ENCODE data around the gene CAMK1D.

- TF ChIP-seq CTCF (IDR thresholded peaks at IDR 0.05) (no peak), POLR2A (IDR thresholded peaks at IDR 0.05) (no peak), POLR2AphosphoS5 (IDR thresholded peaks at IDR 0.05) (no peak), EP300 (IDR thresholded peaks at IDR 0.05; ENCODE audit: low read depth) (no peak)
Observed at GRCh38 chr10:12540341-12540781, 191.0 kb downstream of the CAMK1D start.
